GM04504 (cell line): ENCODE results near the gene TOP1.
A peak's percentile ranks its signal among the peaks of the same experiment; 100 is the strongest.

ENCODE experiments used
- DNase-seq: peaks from one replicate; pipeline ENCODE4 v3.0.0-alpha.2; 2012; ENCODE audit warnings: low read depth

TOP1 gene

DNA sequence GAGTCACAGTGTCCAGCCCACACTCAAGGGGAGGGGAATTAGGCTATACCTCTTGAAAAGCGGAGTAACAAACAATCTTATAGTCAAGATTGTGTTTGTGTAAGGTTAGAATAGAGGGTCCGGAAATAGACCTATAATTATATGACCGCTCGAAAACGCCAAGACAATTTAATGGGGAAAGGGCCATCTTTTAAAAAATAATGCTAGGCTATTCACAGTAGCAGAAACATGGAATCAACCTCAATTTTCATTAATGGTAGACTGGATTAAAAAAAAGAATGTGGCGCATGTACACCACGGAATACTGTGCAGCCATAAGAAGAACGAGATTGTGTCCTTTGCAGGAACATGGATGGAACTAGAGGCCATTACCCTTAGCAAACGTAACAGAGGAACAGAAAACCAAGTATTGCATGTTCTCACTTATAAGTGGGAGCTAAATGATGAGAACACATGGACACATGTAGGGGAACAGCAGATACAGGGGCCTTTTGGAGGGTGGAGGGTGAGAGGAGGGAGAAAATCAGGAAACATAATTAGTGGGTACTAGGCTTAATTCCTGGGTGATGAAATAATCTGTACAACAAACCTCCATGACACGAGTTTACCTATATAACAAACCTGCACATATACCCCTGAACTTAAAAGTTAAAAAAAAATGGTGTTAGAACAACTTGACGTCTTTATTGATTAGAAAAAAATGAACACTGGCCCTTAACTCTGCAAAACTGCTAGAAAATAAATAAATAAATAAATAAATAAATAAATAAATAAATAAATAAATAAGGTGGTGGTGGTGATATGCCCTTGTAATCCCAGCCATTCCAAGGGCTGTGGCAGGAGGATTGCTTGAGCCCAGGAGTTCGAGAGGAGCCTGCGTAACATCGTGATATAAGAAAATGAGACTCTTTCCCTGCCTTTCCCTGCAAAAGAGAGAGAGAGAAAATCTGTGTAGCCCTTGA is 30.3 kb downstream of the TOP1 start:
- DNase-seq: no peak

- no peak for DNase-seq
These were observed 32.5 kb downstream of the TOP1 start for GRCh38 chr20:41061155-41061554.

GRCh38 chr20:41063442-41063841 is 34.8 kb downstream of the TOP1 start:
- DNase-seq: no peak

DNA sequence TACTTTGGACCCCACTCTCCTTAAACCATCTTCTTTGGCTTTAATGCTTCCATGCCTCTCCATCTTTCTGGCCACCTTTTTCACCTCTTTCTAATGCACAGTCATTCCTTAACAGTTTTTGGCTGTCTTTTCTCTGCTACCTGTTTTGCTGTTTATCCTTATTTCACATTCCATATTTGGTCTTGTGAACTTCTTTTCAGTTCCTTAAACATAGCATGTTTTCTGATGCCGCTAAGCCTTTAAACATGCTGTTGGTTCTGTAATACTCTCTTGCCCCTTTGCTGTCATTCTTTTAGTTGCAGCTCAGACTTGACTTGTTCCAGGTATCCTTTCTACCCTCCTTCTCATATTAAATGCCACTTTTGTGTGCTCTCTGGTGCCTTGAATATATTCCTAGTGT is 35.8 kb downstream of the TOP1 start:
- no peak for DNase-seq

- DNase-seq: no peak
These were observed 37.1 kb downstream of the TOP1 start for GRCh38 chr20:41065716-41066115.

DNA sequence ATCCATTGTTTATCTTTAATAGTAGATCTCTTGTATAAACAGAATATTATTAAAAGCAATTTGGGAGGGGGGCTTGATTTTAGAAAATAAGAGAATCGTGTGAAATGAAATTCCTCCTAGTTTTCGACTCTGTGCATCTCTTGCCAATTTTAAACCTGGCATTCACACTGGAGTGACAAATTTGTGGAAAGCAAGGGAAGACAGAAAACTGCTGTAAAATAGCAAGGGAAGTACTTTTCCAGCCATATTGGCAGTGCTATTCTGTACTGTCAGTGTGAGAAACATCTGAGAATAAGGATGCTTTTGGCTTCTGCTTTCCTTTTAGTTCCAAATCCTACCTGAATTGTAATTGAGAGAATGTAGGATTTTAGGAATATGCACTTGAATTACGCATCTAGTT is 40.2 kb downstream of the TOP1 start:
- no peak for DNase-seq

GRCh38 chr20:41072190-41072863 is 43.7 kb downstream of the TOP1 start:
- peak; percentile 60 for DNase-seq

DNA sequence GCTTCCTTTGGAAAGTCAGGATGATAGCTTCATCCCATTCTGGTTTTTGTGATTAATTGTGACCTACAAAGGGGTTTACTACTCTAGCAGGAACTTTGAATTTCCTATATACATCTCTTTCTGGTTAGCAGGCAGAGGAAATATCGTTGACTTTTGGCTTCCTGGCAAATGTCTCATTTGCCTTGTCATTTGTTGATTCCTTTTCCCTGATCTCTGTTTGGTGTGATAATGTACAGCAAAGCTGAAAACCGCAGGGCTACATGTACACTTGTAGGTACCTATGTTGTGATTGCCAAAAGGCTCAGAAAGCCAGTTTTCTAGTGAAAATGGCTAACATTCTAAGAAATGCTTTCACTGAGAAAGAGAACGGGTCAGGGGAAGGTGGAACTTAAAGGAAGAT is 44.3 kb downstream of the TOP1 start:
- DNase-seq: no peak

- DNase-seq: no peak
These were observed 45.8 kb downstream of the TOP1 start for GRCh38 chr20:41074441-41074840.

GRCh38 chr20:41076776-41077175 is 48.2 kb downstream of the TOP1 start:
- DNase-seq: no peak

GRCh38 chr20:41078329-41078728 is 49.7 kb downstream of the TOP1 start:
- DNase-seq: peak; percentile 32

GRCh38 chr20:41079066-41079465 is 50.4 kb downstream of the TOP1 start:
- no peak for DNase-seq

GRCh38 chr20:41080866-41081265 is 52.2 kb downstream of the TOP1 start:
- DNase-seq: no peak

DNA sequence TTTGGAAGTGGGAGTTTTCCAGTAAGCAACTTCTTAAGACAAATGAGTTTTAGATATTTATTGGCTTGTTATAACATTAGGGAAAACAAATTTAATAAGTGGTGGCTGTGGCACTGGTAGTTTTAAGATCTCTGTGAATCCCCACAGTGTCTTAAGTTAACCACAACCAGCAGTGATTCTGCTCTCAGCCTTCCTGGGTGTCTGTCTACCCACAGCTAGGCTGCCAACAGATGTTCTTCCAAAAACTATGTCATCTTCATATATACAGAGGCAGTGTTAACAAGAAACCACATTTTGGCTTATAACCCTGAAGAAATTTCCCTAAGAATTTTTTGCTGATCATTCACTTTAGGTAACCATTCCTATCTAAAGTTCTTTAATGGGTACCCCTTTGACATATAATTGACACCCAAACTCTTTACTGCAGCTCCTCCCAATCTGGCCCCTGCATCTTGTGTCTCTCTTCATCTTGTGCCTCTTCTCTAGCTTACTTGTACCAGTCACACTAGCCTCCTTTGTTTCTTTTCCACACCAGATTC is 52.7 kb downstream of the TOP1 start:
- no peak for DNase-seq

DNA sequence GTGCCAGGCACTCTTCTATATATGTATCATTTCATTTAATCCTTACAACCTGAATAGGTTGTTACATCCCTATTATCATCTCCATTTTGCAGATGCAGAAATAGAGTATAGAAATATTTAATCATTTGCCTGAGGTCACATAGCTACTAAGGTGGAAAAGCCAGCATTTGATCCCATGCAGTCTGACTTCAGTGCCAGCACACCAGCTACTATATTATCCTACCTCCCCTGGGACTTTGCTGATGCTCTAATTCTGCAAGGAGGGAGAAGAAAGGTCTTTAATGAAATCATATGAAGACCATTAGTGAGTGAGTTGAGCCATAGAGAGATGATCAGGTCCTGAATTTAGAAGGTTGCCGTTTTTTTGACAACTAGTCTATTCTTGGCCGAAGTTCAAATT is 53.7 kb downstream of the TOP1 start:
- no peak for DNase-seq

GRCh38 chr20:41085606-41086005 is 57.0 kb downstream of the TOP1 start:
- DNase-seq: no peak

DNA sequence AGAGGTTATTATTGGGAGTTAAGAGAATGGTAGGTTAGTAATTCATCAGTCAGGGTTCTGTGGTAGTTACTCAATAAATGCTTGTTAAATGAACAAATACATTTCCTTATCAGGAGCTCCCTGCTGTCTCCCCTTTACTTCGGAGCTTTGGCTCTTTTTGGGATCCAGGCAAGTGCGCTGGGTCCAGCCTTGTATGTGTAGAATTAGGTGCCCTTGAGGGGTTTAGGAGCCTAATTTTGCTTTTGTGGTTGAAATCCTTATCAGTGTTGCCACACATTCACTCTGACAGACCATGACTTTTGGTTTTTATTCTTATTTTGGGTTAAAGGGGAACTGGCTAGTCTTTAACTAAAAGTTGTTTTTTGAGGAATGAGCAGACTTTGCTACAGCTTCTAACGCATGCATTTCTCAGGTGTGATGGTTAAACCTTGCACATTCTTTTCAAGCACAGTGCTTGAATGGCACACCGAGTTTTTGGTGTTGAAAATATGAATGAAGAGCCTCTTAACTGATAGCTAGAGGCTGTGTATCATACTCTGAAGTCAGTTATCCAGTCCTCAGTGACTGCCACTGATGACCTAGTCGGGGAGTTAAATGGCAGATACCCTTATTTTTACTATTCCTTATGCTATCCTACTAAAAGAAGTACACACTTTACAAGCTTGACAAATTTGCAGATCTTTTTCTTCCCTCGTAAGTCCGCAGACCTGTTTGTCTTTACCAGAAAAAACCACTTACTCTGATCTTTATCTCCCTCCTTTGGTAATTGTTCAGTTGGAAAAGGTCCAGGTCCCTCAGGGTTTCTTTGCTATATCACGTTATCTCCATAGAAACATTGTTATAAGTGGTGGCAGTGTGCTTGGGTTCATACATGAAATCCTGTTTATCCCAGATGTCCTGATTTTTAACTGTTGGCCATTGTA is 58.0 kb downstream of the TOP1 start:
- DNase-seq: no peak

- no peak for DNase-seq
These were observed 58.7 kb downstream of the TOP1 start for GRCh38 chr20:41087325-41087685.

DNA sequence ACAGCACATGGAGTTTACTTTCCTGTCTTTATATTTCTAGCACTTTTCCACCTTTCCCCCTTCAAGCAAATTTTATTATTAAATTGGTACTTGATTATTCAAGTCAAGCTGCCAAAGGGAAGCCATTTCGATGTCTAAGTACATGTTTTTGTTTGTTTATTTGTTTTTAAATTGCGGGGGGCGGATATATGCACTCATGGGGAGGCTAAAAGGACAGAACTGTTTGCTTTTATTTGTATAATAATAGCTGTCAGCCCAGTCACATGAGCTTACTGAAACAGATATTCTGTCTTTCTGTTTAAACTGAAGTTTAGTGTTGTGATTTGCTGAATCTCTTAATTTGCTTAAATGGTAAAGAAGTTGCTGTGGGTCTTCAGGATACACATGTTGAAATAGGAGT is 59.2 kb downstream of the TOP1 start:
- no peak for DNase-seq

GRCh38 chr20:41089555-41089954 is 60.9 kb downstream of the TOP1 start:
- no peak for DNase-seq

- DNase-seq: no peak
These were observed 63.3 kb downstream of the TOP1 start for GRCh38 chr20:41091927-41092326.
